GM12878 (cell line): ENCODE results near the gene ATP6V0A4. TPM values are rescaled to one million over a fixed set of nuclear protein-coding genes. Genes with fewer than 3 reads are reported as not detected.

ENCODE experiments used
- ATAC-seq: fragments of 200-7000 bp; cut with Tn5 transposase; 3 replicates; pipeline ENCODE4 v1.9.1; 2020; ENCODE audit warnings: mild to moderate bottlenecking, moderate library complexity
- BruUV-seq: library from RNA; stranded (reverse); fragments of 400-500 nt; replicated peaks from 2 replicates; lab custom pipeline; 2021; lab: Mats Ljungman, UMichigan
- CTCF ChIA-PET: fragments of 300-600 bp; sonication (Branson Sonifier 250); formaldehyde crosslinking; extraction: SDS; loops from one replicate; lab custom pipeline; 2021; ENCODE audit warnings: inconsistent platforms; lab: Yijun Ruan, JAX
- POLR2A ChIA-PET: fragments of 350-600 bp; formaldehyde crosslinking; extraction: SDS; loops from one replicate; lab custom pipeline; 2021; ENCODE audit warnings: inconsistent platforms; lab: Charles Lee
- RAD21 ChIA-PET: fragments of 300-600 bp; sonication (Branson Sonifier 250); formaldehyde crosslinking; loops from one replicate; lab custom pipeline; 2023; ENCODE audit warnings: antibody characterized with exemption; ENCODE audit not compliant: unreplicated experiment; lab: Charles Lee
- SMC1A ChIA-PET: fragments of 300-600 bp; sonication (Branson Sonifier 250); formaldehyde crosslinking; loops from one replicate; lab custom pipeline; 2023; ENCODE audit not compliant: unreplicated experiment, uncharacterized antibody; lab: Charles Lee
- DNase-seq: peaks from one replicate; pipeline ENCODE4 v3.0.0-alpha.2; 2011; ENCODE audit warnings: low read depth, low spot score
- FAIRE-seq: peaks from 3 replicates; lab custom pipeline; 2011; peaks lifted over from hg19 to GRCh38; lab: Jason Lieb, UNC
- H2AFZ ChIP-seq: 2 replicates; pipeline ENCODE4 v1.6.0; 2011; ENCODE audit warnings: low read depth, low read length, control low read depth; ENCODE audit not compliant: control insufficient read depth
- H3K27ac ChIP-seq: 2 replicates; pipeline ENCODE4 v1.5.1; 2011; ENCODE audit warnings: control low read depth; ENCODE audit not compliant: control insufficient read depth, insufficient read depth
- H3K27me3 ChIP-seq, 2 experiments: replicated peaks in 1 of 2; 2 replicates each; pipeline versions ENCODE4 v1.6.0 to v1.6.1; 2011; ENCODE audit warnings: low read length in 1 of 2; ENCODE audit not compliant: control insufficient read depth in 2 of 2, insufficient read depth in 2 of 2
- H3K36me3 ChIP-seq, 2 experiments: 2 replicates each; pipeline ENCODE4 v1.5.1; 2011; ENCODE audit warnings: low read length in 1 of 2; ENCODE audit not compliant: control insufficient read depth in 2 of 2, insufficient read depth in 2 of 2
- H3K4me1 ChIP-seq: 2 replicates; pipeline ENCODE4 v1.6.1; 2011; ENCODE audit warnings: mild to moderate bottlenecking, low read length, moderate library complexity, mixed read lengths; ENCODE audit not compliant: control insufficient read depth, insufficient read depth
- H3K4me2 ChIP-seq: 2 replicates; pipeline ENCODE4 v1.6.0; 2011; ENCODE audit warnings: control low read depth; ENCODE audit not compliant: control insufficient read depth, insufficient read depth
- H3K4me3 ChIP-seq: fragments of 200-600 bp; sonication (generic); 2 replicates; pipeline ENCODE4 v1.5.1; 2016
- H3K79me2 ChIP-seq: 2 replicates; pipeline ENCODE4 v1.6.0; 2011; ENCODE audit warnings: low read length; ENCODE audit not compliant: control insufficient read depth, insufficient read depth
- H3K9ac ChIP-seq: 2 replicates; pipeline ENCODE4 v1.8.0; 2011; ENCODE audit warnings: low read length, control low read depth, mixed read lengths; ENCODE audit not compliant: control insufficient read depth, insufficient read depth
- H3K9me3 ChIP-seq: replicated peaks from 3 replicates; pipeline ENCODE4 v1.5.1; 2011; ENCODE audit warnings: mild to moderate bottlenecking, low read length; ENCODE audit not compliant: control insufficient read depth, insufficient read depth
- H4K20me1 ChIP-seq: 2 replicates; pipeline ENCODE4 v1.6.0; 2011; ENCODE audit not compliant: control insufficient read depth, insufficient read depth
- EP300 ChIP-seq, 2 experiments: fragments of 150-350 bp in 1 of 2; IDR thresholded peaks; 2 replicates each; pipeline ENCODE4 v1.6.1; 2011 to 2012; ENCODE audit warnings: low read depth in 2 of 2, low read length in 2 of 2, borderline replicate concordance in 1 of 2, improper control_type of control experiment in 1 of 2, inconsistent platforms in 1 of 2; ENCODE audit not compliant: control insufficient read depth in 1 of 2
- ETV6 ChIP-seq, 2 experiments: fragments of 450-650 bp in 1 of 2; IDR thresholded peaks in 1 of 2; conservative IDR thresholded peaks in 1 of 2; 2 replicates each; pipeline ENCODE4 v1.6.1; 2014; ENCODE audit warnings: antibody characterized with exemption in 1 of 2, borderline replicate concordance in 1 of 2, low read depth in 1 of 2, mild to moderate bottlenecking in 1 of 2, moderate library complexity in 1 of 2
- EZH2 ChIP-seq: IDR thresholded peaks from 2 replicates; pipeline ENCODE4 v1.6.1; 2012; ENCODE audit warnings: low read depth, mild to moderate bottlenecking, control low read depth, inconsistent platforms, low read length, borderline replicate concordance; ENCODE audit not compliant: control insufficient read depth
- RB1 ChIP-seq: fragments of 450-650 bp; formaldehyde crosslinking; IDR thresholded peaks from 2 replicates; pipeline ENCODE4 v1.6.1; 2017; ENCODE audit warnings: mild to moderate bottlenecking, borderline replicate concordance
- RCOR1 ChIP-seq: conservative IDR thresholded peaks from 2 replicates; pipeline ENCODE4 v1.6.1; 2012; ENCODE audit warnings: low read depth, low read length, improper control_type of control experiment
- REST ChIP-seq: IDR thresholded peaks from 2 replicates; pipeline ENCODE4 v1.6.1; 2012; ENCODE audit warnings: mild to moderate bottlenecking, low read depth, low read length
- RFX5 ChIP-seq: IDR thresholded peaks from 2 replicates; pipeline ENCODE4 v1.6.1; 2011; ENCODE audit warnings: low read depth, low read length, improper control_type of control experiment
- SIX5 ChIP-seq: IDR thresholded peaks from 2 replicates; pipeline ENCODE4 v1.6.1; 2011; ENCODE audit warnings: mild to moderate bottlenecking, low read depth, low read length, moderate library complexity; ENCODE audit not compliant: severe bottlenecking
- SREBF2 ChIP-seq: IDR thresholded peaks from 2 replicates; pipeline ENCODE4 v1.6.1; 2012; ENCODE audit warnings: mild to moderate bottlenecking, low read length
- YY1 ChIP-seq: IDR thresholded peaks from 2 replicates; pipeline ENCODE4 v1.6.1; 2011; ENCODE audit warnings: low read depth, mild to moderate bottlenecking, low read length
- ZNF622 ChIP-seq: fragments of 450-650 bp; IDR thresholded peaks from 2 replicates; pipeline ENCODE4 v1.6.1; 2017; ENCODE audit warnings: mild to moderate bottlenecking, inconsistent platforms
- WGBS: methylation state at CpG from one replicate; pipeline ENCODE4 v1.1.6; 2016; ENCODE audit warnings: low lambda C conversion rate; ENCODE audit not compliant: insufficient replicate concordance, insufficient coverage; ENCODE audit errors: missing lambda C conversion rate; 5-methylcytosine and 5-hydroxymethylcytosine counted together
- in situ Hi-C: fragments of 300-500 bp; cut with MboI; formaldehyde crosslinking; loops from 9 replicates; pipeline ENCODE4 v1.14.3; 2018; ENCODE audit warnings: mixed read lengths
- intact Hi-C: fragments of 100-400 bp; cut with micrococcal nuclease; formaldehyde crosslinking; loops from one replicate; pipeline ENCODE4 v1.14.2; 2022; ENCODE audit not compliant: unreplicated experiment
- polyA plus RNA-seq, 11 experiments: library from polyadenylated mRNA; depleted of rRNA in 4 of 11; unstranded in 6 of 11; stranded (reverse) in 5 of 11; fragments of >200 nt; fragmentation: Nextera tagmentation in 4 of 11; fragmentation: Illumina TruSeq in 1 of 11; extraction: Ambion mirVana in 4 of 11; extraction: Trizol in 1 of 11; gene quantifications; 1 replicate in 1 of 11; 2 replicates in 10 of 11; pipeline versions ENCODE4 v1.2.1 to v1.2.3, GENCODE V29; 2011 to 2016; ENCODE audit warnings: inconsistent platforms in 2 of 11, missing spikeins in 2 of 11, low read depth in 1 of 11
- total RNA-seq, 4 experiments: library from RNA; depleted of rRNA in 3 of 4; stranded (reverse); fragments of >200 nt in 3 of 4; fragmentation: Illumina TruSeq in 1 of 4; extraction: Trizol in 1 of 4; gene quantifications; 2 replicates each; pipeline versions ENCODE4 v1.2.1 to v1.2.3, GENCODE V29; 2013 to 2021
- TF ChIP-seq, protein P1 (sequence below): IDR thresholded peaks from 2 replicates; pipeline ENCODE4 v1.6.1; 2011; ENCODE audit warnings: low read depth, mild to moderate bottlenecking, low read length, moderate library complexity, borderline replicate concordance; ENCODE audit errors: extremely low read depth
- TF ChIP-seq, protein P2 (sequence below): fragments of 150-350 bp; IDR thresholded peaks from 2 replicates; pipeline ENCODE4 v1.6.1; 2016; ENCODE audit warnings: low read depth, low read length

The ATP6V0A4 gene
- total and polyA plus RNA-seq, 10 of the 15 experiments (the other 5 are each of a cell fraction or from before 2014, with no cell fraction given), result not detected

GRCh38 chr7:138748666-138749065, 49.3 kb downstream of the ATP6V0A4 start:
- RAD21 ChIA-PET, result no interaction called here
- no peak for ATAC-seq
- TF ChIP-seq EZH2 (no peak), YY1 (no peak), ETV6 (conservative IDR thresholded peaks at IDR 0.05 in 1 of 2, IDR thresholded peaks at IDR 0.05 in 1 of 2; ENCODE audit: borderline replicate concordance in 1 of 2, low read depth in 1 of 2) (no peak), RFX5 (no peak), RCOR1 (no peak), RB1 (no peak), SIX5 (no peak), EP300 (IDR thresholded peaks at IDR 0.05; ENCODE audit: borderline replicate concordance in 1 of 2, control insufficient read depth in 1 of 2, low read depth in 2 of 2, low read length in 2 of 2) (no peak), ZNF622 (no peak), SREBF2 (no peak), REST (no peak)
- TF ChIP-seq, protein P1, sequence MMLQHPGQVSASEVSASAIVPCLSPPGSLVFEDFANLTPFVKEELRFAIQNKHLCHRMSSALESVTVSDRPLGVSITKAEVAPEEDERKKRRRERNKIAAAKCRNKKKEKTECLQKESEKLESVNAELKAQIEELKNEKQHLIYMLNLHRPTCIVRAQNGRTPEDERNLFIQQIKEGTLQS, result no peak
- TF ChIP-seq, protein P2, sequence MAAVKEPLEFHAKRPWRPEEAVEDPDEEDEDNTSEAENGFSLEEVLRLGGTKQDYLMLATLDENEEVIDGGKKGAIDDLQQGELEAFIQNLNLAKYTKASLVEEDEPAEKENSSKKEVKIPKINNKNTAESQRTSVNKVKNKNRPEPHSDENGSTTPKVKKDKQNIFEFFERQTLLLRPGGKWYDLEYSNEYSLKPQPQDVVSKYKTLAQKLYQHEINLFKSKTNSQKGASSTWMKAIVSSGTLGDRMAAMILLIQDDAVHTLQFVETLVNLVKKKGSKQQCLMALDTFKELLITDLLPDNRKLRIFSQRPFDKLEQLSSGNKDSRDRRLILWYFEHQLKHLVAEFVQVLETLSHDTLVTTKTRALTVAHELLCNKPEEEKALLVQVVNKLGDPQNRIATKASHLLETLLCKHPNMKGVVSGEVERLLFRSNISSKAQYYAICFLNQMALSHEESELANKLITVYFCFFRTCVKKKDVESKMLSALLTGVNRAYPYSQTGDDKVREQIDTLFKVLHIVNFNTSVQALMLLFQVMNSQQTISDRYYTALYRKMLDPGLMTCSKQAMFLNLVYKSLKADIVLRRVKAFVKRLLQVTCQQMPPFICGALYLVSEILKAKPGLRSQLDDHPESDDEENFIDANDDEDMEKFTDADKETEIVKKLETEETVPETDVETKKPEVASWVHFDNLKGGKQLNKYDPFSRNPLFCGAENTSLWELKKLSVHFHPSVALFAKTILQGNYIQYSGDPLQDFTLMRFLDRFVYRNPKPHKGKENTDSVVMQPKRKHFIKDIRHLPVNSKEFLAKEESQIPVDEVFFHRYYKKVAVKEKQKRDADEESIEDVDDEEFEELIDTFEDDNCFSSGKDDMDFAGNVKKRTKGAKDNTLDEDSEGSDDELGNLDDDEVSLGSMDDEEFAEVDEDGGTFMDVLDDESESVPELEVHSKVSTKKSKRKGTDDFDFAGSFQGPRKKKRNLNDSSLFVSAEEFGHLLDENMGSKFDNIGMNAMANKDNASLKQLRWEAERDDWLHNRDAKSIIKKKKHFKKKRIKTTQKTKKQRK, result no peak
- H3K27ac ChIP-seq, result no peak overlapping the region
- BruUV-seq, result no TSS peak
- H2AFZ ChIP-seq, result no peak overlapping the region
- SMC1A ChIA-PET, result interaction anchor here (1.1 kb wide), 1 partner anchor 10 kb away, joined by 3 read pairs; no protein-coding TSS in a partner anchor
- in situ Hi-C loops (loop anchor here (25.0 kb wide), 1 partner anchor 1136 kb away; no protein-coding TSS in a partner anchor), intact Hi-C loops (no loop called here)
- FAIRE-seq, result no peak
- no peak overlapping the region for H3K9ac ChIP-seq
- H3K27me3 ChIP-seq, result no peaks in the 10 kb centered on the region; a peak in 1 of 4 replicates
- no peak for DNase-seq
- no peak overlapping the region for H3K4me3 ChIP-seq
- H3K4me1 ChIP-seq, result no peaks in the 10 kb centered on the region
- WGBS, result 63% methylated on average over 6 of the region's 6 CpGs
- H3K4me2 ChIP-seq, result no peak overlapping the region
- no peaks in the 10 kb centered on the region for H4K20me1 ChIP-seq
- POLR2A ChIA-PET, result no interaction called here
- no peaks in the 10 kb centered on the region for H3K79me2 ChIP-seq
- H3K9me3 ChIP-seq, result no peaks in the 10 kb centered on the region; the same call in 2 of the 3 replicates
- CTCF ChIA-PET, result interaction anchor here (1.1 to 1.6 kb wide), 2 partner anchors 10 kb away, joined by 4 to 6 read pairs; no protein-coding TSS in a partner anchor
- H3K36me3 ChIP-seq, result no peaks in the 10 kb centered on the region
